ENCODE measurements around the gene RABIF.
"Not testable (repeated sequence)": the region's sequence is repeated elsewhere in the genome, so short reads cannot be mapped to it uniquely, and the experiment has no call there.

The RABIF gene

GRCh38 chr1:202831906-202832305 is 57.0 kb downstream of the RABIF start:
- no peak for DNase-seq

- DNase-seq: not testable (repeated sequence)
Measured at GRCh38 chr1:202829223-202829622, 59.7 kb downstream of the RABIF start.
